K562 (cell line): ENCODE results near the gene UBLCP1. TPM values are rescaled to one million over a fixed set of nuclear protein-coding genes. Genes with fewer than 3 reads are reported as not detected.

Source experiments
- BRCA1 ChIP-seq, 2 experiments: fragments of 450-650 bp in 1 of 2; sonication (generic) in 1 of 2; formaldehyde crosslinking in 1 of 2; IDR thresholded peaks; 2 replicates each; pipeline versions ENCODE4 v1.5.0 to v1.6.1; 2017 to 2020; ENCODE audit warnings: mild to moderate bottlenecking in 1 of 2, missing genetic modification reagents in 1 of 2
- CBFA2T3 ChIP-seq: fragments of 450-650 bp; IDR thresholded peaks from 2 replicates; pipeline ENCODE4 v1.6.1; 2017
- EWSR1 ChIP-seq: fragments of 450-650 bp; IDR thresholded peaks from 2 replicates; pipeline ENCODE4 v1.6.1; 2018; ENCODE audit warnings: borderline replicate concordance, mild to moderate bottlenecking, low read depth, moderate library complexity; ENCODE audit not compliant: partially characterized antibody
- GATAD2A ChIP-seq: fragments of 450-650 bp; IDR thresholded peaks from 2 replicates; pipeline ENCODE4 v1.6.1; 2017
- HDGF ChIP-seq: fragments of 450-650 bp; IDR thresholded peaks from 2 replicates; pipeline ENCODE4 v1.6.1; 2016
- MAX ChIP-seq: sonication (generic); formaldehyde crosslinking; IDR thresholded peaks from 2 replicates; pipeline ENCODE4 v1.9.0; 2022; ENCODE audit warnings: mild to moderate bottlenecking, missing genetic modification reagents
- MCM3 ChIP-seq: fragments of 450-650 bp; IDR thresholded peaks from 2 replicates; pipeline ENCODE4 v1.6.1; 2016
- NR3C1 ChIP-seq: sonication (generic); formaldehyde crosslinking; IDR thresholded peaks from 2 replicates; pipeline ENCODE4 v1.8.1; 2022; ENCODE audit warnings: missing genetic modification reagents
- NRF1 ChIP-seq, 2 experiments: fragments of 450-650 bp; IDR thresholded peaks in 1 of 2; conservative IDR thresholded peaks in 1 of 2; 2 replicates each; pipeline ENCODE4 v1.6.1; 2014; ENCODE audit warnings: mild to moderate bottlenecking in 2 of 2
- OTX1 ChIP-seq: fragments of 450-650 bp; formaldehyde crosslinking; IDR thresholded peaks from 2 replicates; pipeline ENCODE4 v1.4.0; 2022; ENCODE audit warnings: mild to moderate bottlenecking
- RBM25 ChIP-seq: fragments of 200-400 bp; formaldehyde crosslinking; IDR thresholded peaks from 2 replicates; pipeline ENCODE4 v1.6.1; 2018; ENCODE audit warnings: low read length, low read depth, moderate library complexity; ENCODE audit not compliant: severe bottlenecking
- RBM39 ChIP-seq: fragments of 200-400 bp; formaldehyde crosslinking; optimal IDR thresholded peaks from 2 replicates; pipeline ENCODE3; 2018; ENCODE audit warnings: low read depth, low read length
- SIN3B ChIP-seq: fragments of 450-650 bp; IDR thresholded peaks from 2 replicates; pipeline ENCODE4 v1.6.1; 2017; ENCODE audit warnings: low read depth, mild to moderate bottlenecking, moderate library complexity
- SMAD3 ChIP-seq: fragments of 450-650 bp; formaldehyde crosslinking; conservative IDR thresholded peaks from 2 replicates; pipeline ENCODE4 v1.4.0; 2020; ENCODE audit warnings: mild to moderate bottlenecking
- SRF ChIP-seq, 2 experiments: fragments of 250-450, 450-650 bp in 1 of 2; sonication (Bioruptor Pico) in 1 of 2; sonication (generic) in 1 of 2; formaldehyde crosslinking; IDR thresholded peaks; 2 replicates each; pipeline versions ENCODE4 v1.5.0 to v1.5.1; 2020 to 2022; ENCODE audit warnings: mild to moderate bottlenecking in 1 of 2, missing genetic modification reagents in 1 of 2
- TAF1 ChIP-seq: IDR thresholded peaks from 2 replicates; pipeline ENCODE4 v1.6.1; 2011; ENCODE audit warnings: mild to moderate bottlenecking, low read length, moderate library complexity; ENCODE audit not compliant: insufficient read depth, control insufficient read depth, severe bottlenecking; ENCODE audit errors: extremely low read depth
- TCF15 ChIP-seq: fragments of 250-450 bp; sonication (Bioruptor Pico); IDR thresholded peaks from 2 replicates; pipeline ENCODE4 v1.8.0; 2022; ENCODE audit warnings: moderate library complexity, mild to moderate bottlenecking, inconsistent platforms
- TSHZ1 ChIP-seq: fragments of 250-450 bp; sonication (Bioruptor Pico); IDR thresholded peaks from 2 replicates; pipeline ENCODE4 v1.4.0; 2020; ENCODE audit warnings: mild to moderate bottlenecking, moderate library complexity
- ZNF124 ChIP-seq: sonication (generic); formaldehyde crosslinking; IDR thresholded peaks from 2 replicates; pipeline ENCODE4 v1.8.1; 2022; ENCODE audit warnings: missing genetic modification reagents
- ZNF277 ChIP-seq: fragments of 250-450 bp; sonication (Bioruptor Pico); IDR thresholded peaks from 2 replicates; pipeline ENCODE4 v1.8.0; 2022; ENCODE audit warnings: inconsistent platforms, mild to moderate bottlenecking, moderate library complexity, borderline replicate concordance
- ZNF551 ChIP-seq: fragments of 250-450 bp; sonication (Bioruptor Pico); IDR thresholded peaks from 2 replicates; pipeline ENCODE4 v1.5.0; 2021; ENCODE audit warnings: mild to moderate bottlenecking, moderate library complexity
- ZNF778 ChIP-seq: fragments of 450-650 bp; formaldehyde crosslinking; IDR thresholded peaks from 2 replicates; pipeline ENCODE4 v1.4.0; 2020; ENCODE audit warnings: mild to moderate bottlenecking, moderate library complexity
- ZSCAN32 ChIP-seq: fragments of 450-650 bp; formaldehyde crosslinking; IDR thresholded peaks from 2 replicates; pipeline ENCODE4 v1.4.0; 2020; ENCODE audit warnings: mild to moderate bottlenecking, moderate library complexity
- polyA plus RNA-seq, 8 experiments: library from polyadenylated mRNA; depleted of rRNA in 4 of 8; stranded (reverse) in 5 of 8; unstranded in 3 of 8; fragments of >200 nt; fragmentation: Nextera tagmentation in 2 of 8; fragmentation: Illumina TruSeq in 1 of 8; extraction: Ambion mirVana in 2 of 8; extraction: Trizol in 1 of 8; gene quantifications; 2 replicates each; pipeline versions ENCODE4 v1.2.1 to v1.2.3, GENCODE V29; 2011 to 2014; ENCODE audit warnings: inconsistent platforms in 1 of 8, missing spikeins in 1 of 8
- total RNA-seq, 7 experiments: library from RNA; depleted of rRNA in 6 of 7; stranded (reverse); fragments of >200 nt in 6 of 7; fragmentation: Illumina TruSeq in 2 of 7; extraction: Trizol in 2 of 7; gene quantifications; 2 replicates each; pipeline versions ENCODE4 v1.2.1 to v1.2.3, GENCODE V29; 2011 to 2021; ENCODE audit warnings: low replicate concordance in 1 of 7

Gene UBLCP1
- total and polyA plus RNA-seq, 9 of the 15 experiments (the other 6 are each of a cell fraction or from before 2014, with no cell fraction given): 18.8 to 39.8 (median 30.2) TPM

GRCh38 chr5:159214486-159215271 is 48.4 kb upstream of the UBLCP1 start (continued):
- TF ChIP-seq ZNF277 (CRISPR knock-in tag): no peak
- TF ChIP-seq ZNF778 (CRISPR knock-in tag): no peak
- TF ChIP-seq NR3C1: no peak
- TF ChIP-seq NRF1 (conservative IDR thresholded peaks at IDR 0.05 in 1 of 2, IDR thresholded peaks at IDR 0.05 in 1 of 2): no peak
- TF ChIP-seq ZNF124 (CRISPR knock-in tag): no peak
- peak in 1 of 2 experiments; percentile 88; a peak in 2 of 4 replicates for TF ChIP-seq SRF (CRISPR knock-in tag; IDR thresholded peaks at IDR 0.05)
- TF ChIP-seq TSHZ1 (CRISPR knock-in tag): no peak
- no peak for TF ChIP-seq RBM39
- TF ChIP-seq TCF15 (CRISPR knock-in tag): no peak
- no peak for TF ChIP-seq HDGF
- TF ChIP-seq TAF1: no peak
- TF ChIP-seq EWSR1: no peak
- no peak for TF ChIP-seq MAX (CRISPR knock-in tag)
- TF ChIP-seq MCM3: no peak
- TF ChIP-seq GATAD2A: no peak
- TF ChIP-seq ZSCAN32 (CRISPR knock-in tag): no peak
- TF ChIP-seq CBFA2T3: peak; percentile 59
- TF ChIP-seq ZNF551 (CRISPR knock-in tag): no peak
- no peak for TF ChIP-seq BRCA1 (IDR thresholded peaks at IDR 0.05)
- TF ChIP-seq BRCA1 (CRISPR knock-in tag; IDR thresholded peaks at IDR 0.05): no peak
- no peak for TF ChIP-seq SMAD3 (CRISPR knock-in tag)
- TF ChIP-seq SIN3B: no peak
- no peak for TF ChIP-seq RBM25
- no peak for TF ChIP-seq OTX1 (CRISPR knock-in tag)
